Spinal cord (tissue), 10 donors: ENCODE measurements around the gene PADI6. TPM values are rescaled to one million over a fixed set of nuclear protein-coding genes. Genes with fewer than 3 reads are reported as not detected.

Source experiments
- DNase-seq, 6 donors: peaks; one replicate each; pipeline versions ENCODE4 v3.0.0 to v3.0.0-alpha.2; 2013 to 2015; ENCODE audit warnings: low spot score in 6 of 6, low read depth in 4 of 6
- H3K27ac ChIP-seq: one replicate; pipeline ENCODE4 v1.5.1; 2013; ENCODE audit warnings: low read depth, low read length, control low read depth
- H3K27me3 ChIP-seq: one replicate; pipeline ENCODE4 v1.6.1; 2013; ENCODE audit warnings: low read length; ENCODE audit not compliant: control insufficient read depth, insufficient read depth
- H3K36me3 ChIP-seq: one replicate; pipeline ENCODE4 v1.6.1; 2013; ENCODE audit warnings: low read length; ENCODE audit not compliant: control insufficient read depth, insufficient read depth
- H3K4me1 ChIP-seq: one replicate; pipeline ENCODE4 v1.6.1; 2013; ENCODE audit warnings: low read length; ENCODE audit not compliant: control insufficient read depth, insufficient read depth
- H3K4me3 ChIP-seq: one replicate; pipeline ENCODE4 v1.5.1; 2013; ENCODE audit warnings: low read depth, low read length, control low read depth
- H3K9me3 ChIP-seq: one replicate; pipeline ENCODE4 v1.6.1; 2013; ENCODE audit warnings: low read length; ENCODE audit not compliant: control insufficient read depth, insufficient read depth
- WGBS: methylation state at CpG from one replicate; pipeline ENCODE4 v1.1.5; 2013; ENCODE audit warnings: missing lambda C conversion rate; ENCODE audit not compliant: insufficient coverage; 5-methylcytosine and 5-hydroxymethylcytosine counted together
- polyA plus RNA-seq, 2 donors: library from polyadenylated mRNA; unstranded; fragments of 120-200 nt; gene quantifications; one replicate each; pipeline ENCODE4 v1.2.1, GENCODE V29; 2013; ENCODE audit not compliant: insufficient read length in 2 of 2
- total RNA-seq, 2 donors: library from RNA; depleted of rRNA in 1 of 2; stranded (reverse); fragments of 120-200 nt in 1 of 2; fragments of >200 nt in 1 of 2; gene quantifications; one replicate each; pipeline versions ENCODE4 v1.2.3 to v1.2.4, GENCODE V29; 2013 to 2014
- donor health status: healthy.

PADI6 gene
- total and polyA plus RNA-seq, 4 donors = not detected

- Histone ChIP-seq H3K4me1 (no peaks in the 10 kb centered on the region), H3K9me3 (no peaks in the 10 kb centered on the region), H3K36me3 (peaks cover 85% of the 10 kb centered on the region), H3K27me3 (no peaks in the 10 kb centered on the region), H3K27ac (no peak overlapping the region), H3K4me3 (no peak overlapping the region)
- no peak for DNase-seq
- WGBS = 86% methylated on average over 15 of the region's 16 CpGs
Measured at GRCh38 chr1:17412093-17412870, 40.3 kb downstream of the PADI6 start.

DNA sequence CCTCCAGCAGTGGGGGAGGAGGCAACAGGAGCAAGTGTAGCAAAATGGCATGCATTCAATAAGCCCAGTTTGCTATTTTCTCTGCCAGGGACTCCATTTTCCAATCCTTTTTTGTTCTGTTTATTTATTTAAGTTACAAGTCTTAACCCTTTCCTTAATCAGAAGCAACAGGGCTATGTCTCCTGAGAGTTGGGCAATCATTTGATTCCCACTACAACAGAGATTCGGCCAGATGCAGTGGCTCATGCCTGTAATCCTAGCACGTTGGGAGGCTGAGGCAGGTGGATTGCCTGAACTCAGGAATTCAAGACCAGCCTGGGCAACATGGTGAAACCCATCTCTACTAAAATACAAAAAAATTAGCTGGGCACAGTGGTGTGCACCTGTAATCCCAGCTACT, 42.0 kb downstream of the PADI6 start:
- no peaks in the 10 kb centered on the region for H3K4me1 ChIP-seq
- H3K27ac ChIP-seq = no peak overlapping the region
- H3K36me3 ChIP-seq = peaks cover 85% of the 10 kb centered on the region
- H3K9me3 ChIP-seq = no peaks in the 10 kb centered on the region
- no peaks in the 10 kb centered on the region for H3K27me3 ChIP-seq
- H3K4me3 ChIP-seq = no peak overlapping the region
- WGBS = no CpG with 5 or more reads among the region's 2 CpGs
- no peak for DNase-seq

- Histone ChIP-seq H3K9me3 (no peaks in the 10 kb centered on the region), H3K27ac (no peak overlapping the region), H3K4me3 (no peak overlapping the region), H3K4me1 (peaks cover 5% of the 10 kb centered on the region), H3K36me3 (peaks cover 77% of the 10 kb centered on the region), H3K27me3 (no peaks in the 10 kb centered on the region)
- WGBS = 95% methylated on average over 20 of the region's 20 CpGs
- DNase-seq = no peak
Measured at GRCh38 chr1:17416389-17416788, 44.4 kb downstream of the PADI6 start.

GRCh38 chr1:17419626-17420328, 47.8 kb downstream of the PADI6 start:
- Histone ChIP-seq H3K4me1 (peaks cover 5% of the 10 kb centered on the region), H3K9me3 (no peaks in the 10 kb centered on the region), H3K36me3 (peaks cover 76% of the 10 kb centered on the region), H3K4me3 (no peak overlapping the region), H3K27me3 (no peaks in the 10 kb centered on the region), H3K27ac (no peak overlapping the region)
- peak in 4 of 6 donors; percentile 25 to 84 (median 61) for DNase-seq
- WGBS = 20% methylated on average over 34 of the region's 42 CpGs

GRCh38 chr1:17420391-17420918, 48.5 kb downstream of the PADI6 start:
- Histone ChIP-seq H3K27me3 (no peaks in the 10 kb centered on the region), H3K4me1 (peaks cover 5% of the 10 kb centered on the region), H3K27ac (no peak overlapping the region), H3K36me3 (peaks cover 78% of the 10 kb centered on the region), H3K9me3 (no peaks in the 10 kb centered on the region), H3K4me3 (no peak overlapping the region)
- 67% methylated on average over 3 of the region's 6 CpGs for WGBS
- peak in 1 of 6 donors; percentile 59 for DNase-seq

GRCh38 chr1:17422461-17422860, 50.5 kb downstream of the PADI6 start:
- no peak overlapping the region for H3K4me3 ChIP-seq
- H3K9me3 ChIP-seq = no peaks in the 10 kb centered on the region
- no peak for DNase-seq
- H3K4me1 ChIP-seq = peaks cover 5% of the 10 kb centered on the region
- H3K36me3 ChIP-seq = peaks cover 83% of the 10 kb centered on the region
- no peaks in the 10 kb centered on the region for H3K27me3 ChIP-seq
- WGBS = 72% methylated on average over 4 of the region's 7 CpGs
- no peak overlapping the region for H3K27ac ChIP-seq

DNA sequence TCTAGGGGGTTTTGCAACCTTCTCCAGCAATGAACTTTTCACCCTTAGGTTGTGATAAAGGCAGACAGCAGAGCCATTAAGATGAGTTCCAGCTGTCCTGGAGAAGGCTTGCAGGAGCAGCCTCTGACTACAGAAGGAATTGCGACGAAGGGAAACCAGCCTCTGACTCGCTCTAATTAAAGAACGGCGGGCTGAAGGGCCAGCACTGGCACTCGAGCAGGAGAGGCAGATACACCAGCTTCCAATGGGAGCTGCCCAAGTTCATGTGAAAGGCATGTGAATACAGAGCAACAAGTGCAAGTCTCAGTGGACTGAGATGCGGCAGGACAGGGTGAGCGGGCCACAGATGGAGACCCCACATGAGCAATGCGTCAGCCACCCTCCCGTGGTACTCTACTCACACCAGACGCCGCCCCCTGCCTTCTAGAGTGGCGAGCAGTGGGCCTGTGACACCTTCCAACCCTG, 51.8 kb downstream of the PADI6 start:
- Histone ChIP-seq H3K27me3 (no peaks in the 10 kb centered on the region), H3K4me3 (no peak overlapping the region), H3K36me3 (peaks cover 82% of the 10 kb centered on the region), H3K27ac (no peak overlapping the region), H3K9me3 (no peaks in the 10 kb centered on the region), H3K4me1 (peaks cover 5% of the 10 kb centered on the region)
- DNase-seq = no peak
- WGBS = 78% methylated on average over 13 of the region's 13 CpGs

DNA sequence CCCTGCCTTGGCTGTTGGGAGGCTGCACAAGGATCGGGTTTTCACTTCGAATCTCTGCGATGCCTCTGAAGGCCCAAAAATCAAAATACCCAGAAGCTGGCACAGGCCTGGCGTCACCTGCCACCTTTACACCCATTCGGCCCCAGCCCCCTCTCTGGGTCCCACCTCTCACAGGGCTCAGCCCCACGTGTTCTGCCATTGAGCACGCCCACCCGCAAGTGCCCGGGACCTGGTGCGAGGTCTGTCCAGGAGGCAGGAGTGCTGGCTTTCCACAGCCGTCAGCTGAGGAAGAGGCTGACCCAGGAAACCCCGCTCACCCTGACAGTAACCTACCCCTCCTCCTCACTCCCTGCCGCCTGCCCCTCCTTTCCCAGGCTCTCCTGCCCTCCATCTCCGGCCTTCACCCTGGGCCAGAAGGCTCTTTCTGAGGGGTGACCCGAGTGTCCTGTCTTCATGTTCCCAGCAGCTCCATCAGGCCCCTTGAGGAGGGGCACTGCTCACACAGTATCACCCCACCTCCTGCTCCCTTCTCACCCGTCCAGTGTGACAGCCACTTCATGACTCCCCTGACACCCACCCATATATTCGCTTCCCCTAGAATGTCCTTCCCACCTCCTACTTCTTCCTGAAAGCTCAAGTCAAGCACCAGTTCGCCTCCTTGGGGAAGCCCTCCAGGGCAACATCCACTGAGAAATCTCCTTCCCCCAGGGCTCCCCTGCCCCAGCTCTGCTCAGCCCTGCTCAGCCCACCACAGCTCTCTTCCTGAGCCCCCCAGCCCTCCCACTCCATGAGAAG, 54.0 kb downstream of the PADI6 start:
- Histone ChIP-seq H3K27me3 (no peaks in the 10 kb centered on the region), H3K4me3 (no peak overlapping the region), H3K4me1 (no peaks in the 10 kb centered on the region), H3K27ac (no peak overlapping the region), H3K9me3 (no peaks in the 10 kb centered on the region), H3K36me3 (peaks cover 72% of the 10 kb centered on the region)
- WGBS = 95% methylated on average over 18 of the region's 18 CpGs
- DNase-seq = no peak
